Neural progenitor cell (in vitro differentiated cells): Measurements from ENCODE around the gene TMPRSS4. TPM values are rescaled to one million over a fixed set of nuclear protein-coding genes. Genes with fewer than 3 reads are reported as not detected.

ENCODE experiments used
- DNase-seq: peaks from one replicate; pipeline ENCODE4 v3.0.0-alpha.2; 2016; ENCODE audit warnings: low spot score
- H2AFZ ChIP-seq: fragments of 200-600 bp; sonication (generic); replicated peaks from 2 replicates; pipeline ENCODE4 v1.6.1; 2016; ENCODE audit warnings: antibody characterized with exemption
- H3F3A ChIP-seq: fragments of 200-600 bp; sonication (generic); 2 replicates; pipeline ENCODE4 v1.6.1; 2016; ENCODE audit warnings: antibody characterized with exemption, low read depth
- H3K27ac ChIP-seq: fragments of 200-600 bp; sonication (generic); 2 replicates; pipeline ENCODE4 v1.5.1; 2016; ENCODE audit warnings: mild to moderate bottlenecking
- H3K27me3 ChIP-seq: fragments of 200-600 bp; sonication (generic); 2 replicates; pipeline ENCODE4 v1.6.1; 2016; ENCODE audit warnings: mild to moderate bottlenecking, moderate library complexity
- H3K36me3 ChIP-seq: fragments of 200-600 bp; sonication (generic); 2 replicates; pipeline ENCODE4 v1.5.1; 2016
- H3K4me1 ChIP-seq: fragments of 200-600 bp; sonication (generic); 2 replicates; pipeline ENCODE4 v1.6.1; 2016; ENCODE audit warnings: mixed run types
- H3K4me2 ChIP-seq: fragments of 200-600 bp; sonication (generic); 2 replicates; pipeline ENCODE4 v1.6.1; 2016
- H3K4me3 ChIP-seq: fragments of 200-600 bp; sonication (generic); 2 replicates; pipeline ENCODE4 v1.5.1; 2016
- H3K79me2 ChIP-seq: fragments of 200-600 bp; sonication (generic); 2 replicates; pipeline ENCODE4 v1.6.1; 2016; ENCODE audit warnings: low read depth
- H3K9ac ChIP-seq: fragments of 200-600 bp; sonication (generic); 2 replicates; pipeline ENCODE4 v1.6.1; 2016
- H3K9me3 ChIP-seq: fragments of 200-600 bp; sonication (generic); 2 replicates; pipeline ENCODE4 v1.5.1; 2016; ENCODE audit warnings: low read depth
- H4K20me1 ChIP-seq: fragments of 200-600 bp; sonication (generic); 2 replicates; pipeline ENCODE4 v1.6.1; 2016; ENCODE audit warnings: low read depth
- H3K27ac Mint-ChIP-seq: 3 replicates; pipeline ENCODE4 v1.8.0; 2021; ENCODE audit warnings: mixed read lengths
- H3K27me3 Mint-ChIP-seq: 2 replicates; pipeline ENCODE4 v1.8.0; 2022; ENCODE audit warnings: low read depth, mild to moderate bottlenecking, inconsistent platforms, moderate library complexity, mixed read lengths; ENCODE audit not compliant: insufficient read depth
- H3K36me3 Mint-ChIP-seq: 3 replicates; pipeline ENCODE4 v1.8.0; 2021; ENCODE audit warnings: mixed read lengths
- H3K4me1 Mint-ChIP-seq: 3 replicates; pipeline ENCODE4 v1.8.0; 2021; ENCODE audit warnings: mixed read lengths
- H3K4me3 Mint-ChIP-seq: 3 replicates; pipeline ENCODE4 v1.8.0; 2021; ENCODE audit warnings: mild to moderate bottlenecking, moderate library complexity, mixed read lengths
- H3K9me3 Mint-ChIP-seq: 3 replicates; pipeline ENCODE4 v1.8.0; 2020; ENCODE audit warnings: mixed read lengths
- CTCF ChIP-seq: fragments of 200-600 bp; sonication (generic); IDR thresholded peaks from 2 replicates; pipeline ENCODE4 v1.5.1; 2017; ENCODE audit warnings: antibody characterized with exemption, mild to moderate bottlenecking
- EZH2 ChIP-seq: fragments of 200-600 bp; sonication (generic); IDR thresholded peaks from 2 replicates; pipeline ENCODE4 v1.6.1; 2017; ENCODE audit warnings: antibody characterized with exemption, mild to moderate bottlenecking, moderate library complexity
- EZH2phosphoT487 ChIP-seq: fragments of 200-600 bp; sonication (generic); IDR thresholded peaks from 2 replicates; pipeline ENCODE4 v1.6.1; 2017; ENCODE audit warnings: antibody characterized with exemption
- total RNA-seq: library from RNA; depleted of rRNA; stranded (reverse); fragments of >200 nt; gene quantifications from 2 replicates; pipeline ENCODE4 v1.2.3, GENCODE V29; 2015; ENCODE audit warnings: low replicate concordance

TMPRSS4 gene
- total RNA-seq, 1 donor from 2014 or later, result not detected

DNA sequence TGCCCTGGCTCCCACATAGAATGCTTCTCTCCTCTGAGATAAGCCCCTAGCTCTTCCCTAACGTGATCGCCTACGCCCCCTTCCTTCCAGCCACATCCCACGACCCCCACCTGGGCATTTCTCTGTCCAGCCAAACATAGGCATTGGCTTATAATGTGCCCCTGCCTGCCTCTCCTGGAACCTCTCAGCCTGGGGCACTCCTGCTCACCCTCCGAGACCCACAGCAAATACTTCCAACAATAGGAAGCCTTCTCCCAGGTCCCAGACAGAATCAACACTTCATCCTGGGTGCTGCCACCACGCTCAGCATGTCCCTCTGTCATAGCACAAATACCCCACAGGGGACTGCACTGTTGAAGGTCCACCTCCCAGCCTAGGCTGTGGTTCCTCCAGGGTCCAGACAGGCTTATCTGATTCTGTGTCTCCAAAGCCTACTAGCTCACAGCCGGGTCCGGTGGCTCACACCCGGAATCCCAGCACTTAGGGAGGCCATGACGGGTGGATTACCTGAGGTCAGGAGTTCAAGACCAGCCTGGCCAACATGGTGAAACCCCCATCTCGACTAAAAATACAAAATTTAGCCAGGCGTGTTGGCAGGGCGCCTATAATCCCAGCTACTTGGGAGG, 24.2 kb upstream of the TMPRSS4 start:
- Mint-ChIP-seq H3K27me3 (peaks cover 2% of the 10 kb centered on the region), H3K4me1 (peaks cover 7% of the 10 kb centered on the region), H3K9me3 (no peaks in the 10 kb centered on the region), H3K4me3 (no peak overlapping the region), H3K36me3 (no peaks in the 10 kb centered on the region), H3K27ac (no peak overlapping the region)
- Histone ChIP-seq H2AFZ (no peak overlapping the region), H3F3A (no peaks in the 10 kb centered on the region), H4K20me1 (no peaks in the 10 kb centered on the region), H3K4me1 (no peaks in the 10 kb centered on the region), H3K27ac (no peak overlapping the region), H3K36me3 (no peaks in the 10 kb centered on the region), H3K9ac (no peak overlapping the region), H3K79me2 (no peaks in the 10 kb centered on the region), H3K4me3 (no peak overlapping the region), H3K27me3 (no peaks in the 10 kb centered on the region), H3K9me3 (no peaks in the 10 kb centered on the region), H3K4me2 (no peak overlapping the region)
- DNase-seq, result no peak
- TF ChIP-seq CTCF (no peak), EZH2 (no peak), EZH2phosphoT487 (no peak)

DNA sequence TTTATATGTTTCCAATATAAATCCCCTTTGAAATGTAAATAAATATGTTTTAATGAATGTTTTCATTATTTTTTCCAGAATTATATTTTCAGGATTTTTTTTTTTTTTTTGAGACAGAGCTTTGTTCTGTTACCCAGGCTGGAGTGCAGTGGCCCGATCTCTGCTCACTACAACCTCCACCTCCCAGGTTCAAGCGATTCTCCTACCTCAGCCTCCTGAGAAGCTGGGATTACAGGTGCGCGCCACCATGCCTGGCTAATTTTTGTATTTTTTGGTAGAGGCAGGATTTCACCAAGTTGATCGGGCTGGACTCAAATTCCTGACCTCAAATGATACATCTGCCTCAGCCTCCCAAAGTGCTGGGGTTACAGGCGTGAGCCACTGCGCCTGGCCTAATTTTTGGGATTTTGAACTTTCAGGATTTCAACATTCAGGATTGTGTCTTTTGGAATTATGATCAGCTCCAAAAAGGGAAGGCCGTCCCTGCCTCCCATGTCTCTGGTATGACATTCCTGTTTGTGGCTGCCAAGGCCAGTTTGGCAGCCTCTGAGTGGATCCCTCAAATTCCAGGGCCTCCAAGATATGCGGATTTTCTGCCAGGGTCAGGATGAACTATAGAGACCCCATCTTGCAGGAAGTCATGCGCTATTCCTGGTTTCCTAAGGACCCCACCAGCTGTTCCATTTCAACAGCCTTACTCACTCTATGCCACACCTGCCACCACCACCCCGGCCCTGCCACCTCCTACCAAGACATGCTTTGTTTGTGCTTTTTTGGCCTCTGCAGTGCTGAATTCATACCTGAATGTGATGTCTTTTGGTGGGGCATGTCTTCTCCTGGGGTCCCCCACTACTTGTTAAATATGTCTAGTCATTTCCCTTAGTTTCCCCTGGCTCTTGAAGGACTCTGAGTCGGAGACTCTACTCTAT, 21.9 kb upstream of the TMPRSS4 start:
- Mint-ChIP-seq H3K9me3 (no peaks in the 10 kb centered on the region), H3K27ac (no peak overlapping the region), H3K36me3 (no peaks in the 10 kb centered on the region), H3K4me3 (no peak overlapping the region), H3K27me3 (peaks cover 4% of the 10 kb centered on the region), H3K4me1 (peaks cover 7% of the 10 kb centered on the region)
- Histone ChIP-seq H3K27ac (no peak overlapping the region), H3K9me3 (no peaks in the 10 kb centered on the region), H3F3A (no peaks in the 10 kb centered on the region), H3K4me3 (no peak overlapping the region), H2AFZ (no peak overlapping the region), H3K4me2 (no peak overlapping the region), H4K20me1 (no peaks in the 10 kb centered on the region), H3K27me3 (no peaks in the 10 kb centered on the region), H3K4me1 (peaks cover 6% of the 10 kb centered on the region), H3K79me2 (no peaks in the 10 kb centered on the region), H3K36me3 (no peaks in the 10 kb centered on the region), H3K9ac (no peak overlapping the region)
- no peak for DNase-seq
- TF ChIP-seq EZH2 (no peak), CTCF (no peak), EZH2phosphoT487 (no peak)

- H2AFZ ChIP-seq, result no peak overlapping the region
- H4K20me1 ChIP-seq, result no peaks in the 10 kb centered on the region
- Mint-ChIP-seq H3K9me3 (no peaks in the 10 kb centered on the region), H3K27me3 (peaks cover 4% of the 10 kb centered on the region), H3K4me1 (peaks cover 7% of the 10 kb centered on the region), H3K27ac (no peak overlapping the region), H3K36me3 (no peaks in the 10 kb centered on the region), H3K4me3 (no peak overlapping the region)
- DNase-seq, result no peak
- H3K27me3 ChIP-seq, result no peaks in the 10 kb centered on the region
- H3K4me3 ChIP-seq, result no peak overlapping the region
- no peak overlapping the region for H3K9ac ChIP-seq
- no peak for TF ChIP-seq EZH2
- TF ChIP-seq CTCF, result no peak
- TF ChIP-seq EZH2phosphoT487, result no peak
- H3F3A ChIP-seq, result no peaks in the 10 kb centered on the region
- H3K36me3 ChIP-seq, result no peaks in the 10 kb centered on the region
- no peak overlapping the region for H3K27ac ChIP-seq
- peaks cover 6% of the 10 kb centered on the region for H3K4me1 ChIP-seq
- H3K79me2 ChIP-seq, result no peaks in the 10 kb centered on the region
- no peaks in the 10 kb centered on the region for H3K9me3 ChIP-seq
- no peak overlapping the region for H3K4me2 ChIP-seq
These were observed 20.9 kb upstream of the TMPRSS4 start for GRCh38 chr11:118055966-118056365.
